CD4-positive, alpha-beta T cell (primary cell): ENCODE data around the gene TCF12. TPM values are rescaled to one million over a fixed set of nuclear protein-coding genes. Genes with fewer than 3 reads are reported as not detected.
A peak's percentile ranks its signal among the peaks of the same experiment; 100 is the strongest.

Experiments
- ATAC-seq: fragments of 200-7000 bp; cut with Tn5 transposase; one replicate; pipeline ENCODE4 v1.10.0; 2022; ENCODE audit warnings: mild to moderate bottlenecking; ENCODE audit not compliant: poor library complexity
- CTCF ChIA-PET: fragments of 350-600 bp; sonication (Branson Sonifier 250); formaldehyde crosslinking; loops from one replicate; lab custom pipeline; 2021; ENCODE audit warnings: antibody characterized with exemption, inconsistent platforms; lab: Charles Lee
- POLR2A ChIA-PET: fragments of 350-600 bp; sonication (Branson Sonifier 250); formaldehyde crosslinking; loops from one replicate; lab custom pipeline; 2021; ENCODE audit warnings: antibody characterized with exemption, inconsistent platforms; lab: Charles Lee
- DNase-seq, 14 experiments: peaks; one replicate each; pipeline ENCODE4 v3.0.0-alpha.2; 2013 to 2020; ENCODE audit warnings: mixed read lengths in 2 of 14
- H3K27ac ChIP-seq, 2 donors: one replicate each; pipeline versions ENCODE4 v1.5.1 to v1.7.0; 2013; ENCODE audit warnings: low read length in 2 of 2, low read depth in 1 of 2, mild to moderate bottlenecking in 1 of 2
- H3K27me3 ChIP-seq, 2 experiments: 1 replicate in 1 of 2; 2 replicates in 1 of 2; pipeline versions ENCODE4 v1.6.1 to v1.7.0; 2013; ENCODE audit warnings: low read length in 2 of 2, control low read depth in 1 of 2, mild to moderate bottlenecking in 1 of 2, moderate library complexity in 1 of 2; ENCODE audit not compliant: insufficient read depth in 2 of 2, control insufficient read depth in 1 of 2
- H3K36me3 ChIP-seq: one replicate; pipeline ENCODE4 v1.6.1; 2013; ENCODE audit warnings: low read length, control low read depth; ENCODE audit not compliant: insufficient read depth
- H3K4me1 ChIP-seq: one replicate; pipeline ENCODE4 v1.6.1; 2013; ENCODE audit warnings: low read length, control low read depth; ENCODE audit not compliant: insufficient read depth
- H3K4me3 ChIP-seq: one replicate; pipeline ENCODE4 v1.5.1; 2013; ENCODE audit warnings: mild to moderate bottlenecking, low read length, moderate library complexity
- H3K9me3 ChIP-seq, 2 experiments: 1 replicate in 1 of 2; 2 replicates in 1 of 2; pipeline versions ENCODE4 v1.6.1 to v1.7.0; 2013; ENCODE audit warnings: low read length in 2 of 2, mild to moderate bottlenecking in 2 of 2, control low read depth in 1 of 2, moderate library complexity in 1 of 2; ENCODE audit not compliant: control insufficient read depth in 1 of 2, insufficient read depth in 1 of 2
- H3K27ac Mint-ChIP-seq: one replicate; pipeline ENCODE4 v1.8.0; 2020; ENCODE audit warnings: mixed read lengths
- H3K27me3 Mint-ChIP-seq: one replicate; pipeline ENCODE4 v1.8.0; 2021; ENCODE audit warnings: mixed read lengths
- H3K36me3 Mint-ChIP-seq: one replicate; pipeline ENCODE4 v1.8.0; 2021; ENCODE audit warnings: low read depth, mixed read lengths
- H3K4me1 Mint-ChIP-seq: one replicate; pipeline ENCODE4 v1.8.0; 2021; ENCODE audit warnings: low read depth, mixed read lengths
- H3K4me3 Mint-ChIP-seq: one replicate; pipeline ENCODE4 v1.8.0; 2020; ENCODE audit warnings: mild to moderate bottlenecking, mixed read lengths
- H3K9me3 Mint-ChIP-seq: one replicate; pipeline ENCODE4 v1.8.0; 2020; ENCODE audit warnings: mixed read lengths
- intact Hi-C, 2 experiments: fragments of 100-400 bp; cut with DNase I in 1 of 2; cut with micrococcal nuclease in 1 of 2; formaldehyde crosslinking; loops; one replicate each; pipeline versions ENCODE4 v1.15.1 to v1.9.0; 2023 to 2025; cut with DNase I, micrococcal nuclease
- total RNA-seq, 174 experiments: library from RNA in 2 of 174; stranded (reverse) in 2 of 174; gene quantifications; one replicate each; pipeline ENCODE4 v1.2.3 and lab custom pipeline; 2021 to 2026
- TF ChIP-seq, protein P1 (sequence below): fragments of 200-600 bp; IDR thresholded peaks from one replicate; pipeline ENCODE4 v1.8.0; 2022; ENCODE audit warnings: antibody characterized with exemption, mild to moderate bottlenecking

Gene TCF12
- total RNA-seq, 2 experiments from 2014 or later = 54.0 TPM

DNA sequence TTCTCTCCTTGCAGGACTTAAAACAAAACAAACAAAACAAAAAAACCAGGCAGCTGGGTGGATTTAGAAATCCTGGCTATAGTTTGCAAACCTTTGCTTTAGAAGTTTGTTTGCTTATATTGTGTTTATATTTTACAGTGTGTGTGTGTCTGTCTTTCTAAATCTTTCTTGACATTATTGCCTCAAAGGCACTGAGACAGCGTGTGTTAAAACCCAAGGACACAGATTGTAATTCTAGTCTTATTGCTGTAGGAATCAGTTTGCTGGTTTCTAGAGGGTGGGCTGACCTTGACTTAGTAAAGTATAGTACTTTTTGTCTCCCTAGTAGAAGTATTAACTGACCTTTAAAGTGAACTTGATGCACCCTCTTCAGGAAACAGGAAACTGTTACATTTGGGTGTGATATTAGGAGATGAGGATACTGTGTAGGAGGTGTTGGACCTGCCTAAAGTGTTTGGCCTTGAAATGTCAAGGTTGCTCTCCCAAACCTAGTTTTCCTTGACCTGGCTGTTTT, 71.0 kb downstream of the TCF12 start:
- ChIA-PET CTCF (no interaction called here), POLR2A (no interaction called here)
- Mint-ChIP-seq H3K4me1 (peaks cover 50% of the 10 kb centered on the region), H3K36me3 (peaks cover 23% of the 10 kb centered on the region), H3K27ac (no peak overlapping the region), H3K4me3 (no peak overlapping the region), H3K27me3 (no peaks in the 10 kb centered on the region), H3K9me3 (no peaks in the 10 kb centered on the region)
- Histone ChIP-seq H3K27me3 (no peaks in the 10 kb centered on the region), H3K4me3 (no peak overlapping the region), H3K27ac (no peak overlapping the region), H3K4me1 (no peaks in the 10 kb centered on the region), H3K9me3 (no peaks in the 10 kb centered on the region), H3K36me3 (peaks cover 8% of the 10 kb centered on the region)
- DNase-seq = peak in 1 of 14 experiments; percentile 11
- TF ChIP-seq, protein P1, sequence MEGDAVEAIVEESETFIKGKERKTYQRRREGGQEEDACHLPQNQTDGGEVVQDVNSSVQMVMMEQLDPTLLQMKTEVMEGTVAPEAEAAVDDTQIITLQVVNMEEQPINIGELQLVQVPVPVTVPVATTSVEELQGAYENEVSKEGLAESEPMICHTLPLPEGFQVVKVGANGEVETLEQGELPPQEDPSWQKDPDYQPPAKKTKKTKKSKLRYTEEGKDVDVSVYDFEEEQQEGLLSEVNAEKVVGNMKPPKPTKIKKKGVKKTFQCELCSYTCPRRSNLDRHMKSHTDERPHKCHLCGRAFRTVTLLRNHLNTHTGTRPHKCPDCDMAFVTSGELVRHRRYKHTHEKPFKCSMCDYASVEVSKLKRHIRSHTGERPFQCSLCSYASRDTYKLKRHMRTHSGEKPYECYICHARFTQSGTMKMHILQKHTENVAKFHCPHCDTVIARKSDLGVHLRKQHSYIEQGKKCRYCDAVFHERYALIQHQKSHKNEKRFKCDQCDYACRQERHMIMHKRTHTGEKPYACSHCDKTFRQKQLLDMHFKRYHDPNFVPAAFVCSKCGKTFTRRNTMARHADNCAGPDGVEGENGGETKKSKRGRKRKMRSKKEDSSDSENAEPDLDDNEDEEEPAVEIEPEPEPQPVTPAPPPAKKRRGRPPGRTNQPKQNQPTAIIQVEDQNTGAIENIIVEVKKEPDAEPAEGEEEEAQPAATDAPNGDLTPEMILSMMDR = no peak
- intact Hi-C loops = no loop called here
- ATAC-seq = no peak

DNA sequence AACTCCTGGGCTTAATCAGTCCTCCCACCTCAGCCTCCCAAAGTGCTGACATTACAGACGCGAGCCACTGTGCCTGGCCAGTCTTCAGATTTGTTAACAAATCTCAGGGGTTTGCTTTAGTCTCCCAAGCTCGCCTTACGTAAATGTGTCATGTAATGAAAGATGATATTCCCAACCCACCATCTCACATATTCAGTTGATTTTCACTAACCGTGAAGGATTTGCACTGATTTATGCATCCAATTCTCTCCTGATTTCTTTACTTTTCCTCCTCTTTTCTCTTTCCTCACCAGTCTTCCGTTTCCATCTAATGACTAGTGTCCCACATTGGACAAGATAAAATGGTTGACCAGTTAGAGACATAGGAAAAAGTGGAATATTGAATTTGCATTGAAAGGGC, 72.6 kb downstream of the TCF12 start:
- H3K36me3 ChIP-seq = peaks cover 8% of the 10 kb centered on the region
- no peak for DNase-seq
- ChIA-PET CTCF (no interaction called here), POLR2A (no interaction called here)
- H3K27ac ChIP-seq = no peak overlapping the region
- no peak overlapping the region for H3K27ac Mint-ChIP-seq
- TF ChIP-seq, protein P1 = no peak
- H3K9me3 ChIP-seq = no peaks in the 10 kb centered on the region
- no peak overlapping the region for H3K4me3 ChIP-seq
- H3K4me3 Mint-ChIP-seq = no peak overlapping the region
- no peaks in the 10 kb centered on the region for H3K9me3 Mint-ChIP-seq
- H3K4me1 ChIP-seq = no peaks in the 10 kb centered on the region
- no peaks in the 10 kb centered on the region for H3K27me3 Mint-ChIP-seq
- ATAC-seq = no peak
- H3K27me3 ChIP-seq = no peaks in the 10 kb centered on the region
- H3K4me1 Mint-ChIP-seq = peaks cover 44% of the 10 kb centered on the region
- intact Hi-C loops = no loop called here
- peaks cover 29% of the 10 kb centered on the region for H3K36me3 Mint-ChIP-seq

DNA sequence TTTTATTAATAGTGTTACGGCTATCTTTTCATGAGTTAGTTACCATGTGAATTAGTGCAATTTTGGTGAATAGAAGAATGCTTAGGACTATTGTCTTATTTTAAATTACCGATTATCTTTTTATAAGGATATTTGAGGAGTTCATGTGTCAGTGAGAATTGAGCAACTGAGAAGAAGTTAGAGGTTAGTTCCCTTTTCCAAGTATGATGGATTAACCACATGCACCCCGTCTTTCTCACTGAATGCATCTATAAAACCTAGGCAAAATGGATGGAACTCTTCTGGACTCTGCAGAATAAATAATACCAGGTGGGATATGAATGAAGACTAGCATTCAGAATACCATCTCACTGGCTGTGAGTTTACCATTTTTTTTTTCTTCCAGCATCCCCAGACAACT, 74.3 kb downstream of the TCF12 start:
- ATAC-seq = no peak
- Mint-ChIP-seq H3K27me3 (no peaks in the 10 kb centered on the region), H3K9me3 (peaks cover 2% of the 10 kb centered on the region), H3K27ac (no peak overlapping the region), H3K4me3 (no peak overlapping the region), H3K4me1 (peaks cover 39% of the 10 kb centered on the region), H3K36me3 (peaks cover 36% of the 10 kb centered on the region)
- TF ChIP-seq, protein P1 = no peak
- Histone ChIP-seq H3K4me1 (no peaks in the 10 kb centered on the region), H3K36me3 (peaks cover 8% of the 10 kb centered on the region), H3K27me3 (no peaks in the 10 kb centered on the region), H3K27ac (no peak overlapping the region), H3K4me3 (no peak overlapping the region), H3K9me3 (no peaks in the 10 kb centered on the region)
- ChIA-PET CTCF (no interaction called here), POLR2A (no interaction called here)
- no peak for DNase-seq
- intact Hi-C loops = no loop called here
